CD4-positive, alpha-beta T cell treated with Interferon alpha-2 for 1 hour (primary cell): Measurements from ENCODE around the gene NOTCH2.

Experiments used
- DNase-seq, 2 donors: peaks; one replicate each; pipeline ENCODE4 v3.0.0-alpha.2; 2020 to 2022

The NOTCH2 gene

GRCh38 chr1:119902775-119903442 is 166.6 kb downstream of the NOTCH2 start:
- no peak for DNase-seq

GRCh38 chr1:119898981-119899720 is 170.3 kb downstream of the NOTCH2 start:
- no peak for DNase-seq

GRCh38 chr1:119898530-119898929 is 170.9 kb downstream of the NOTCH2 start:
- no peak for DNase-seq

GRCh38 chr1:119896303-119896702 is 173.2 kb downstream of the NOTCH2 start, which contains the start of gene ADAM30:
TSS of gene ADAM30 (minus strand) at chr1:119896515. CDS start at chr1:119896336, 179 bp downstream.
- DNase-seq: no peak

GRCh38 chr1:119895102-119895501 is 174.4 kb downstream of the NOTCH2 start:
- no peak for DNase-seq

- no peak for DNase-seq
These were observed 175.4 kb downstream of the NOTCH2 start for GRCh38 chr1:119893827-119894700.

GRCh38 chr1:119893238-119893791 is 176.1 kb downstream of the NOTCH2 start:
- no peak for DNase-seq

GRCh38 chr1:119891386-119891785 is 178.1 kb downstream of the NOTCH2 start:
- no peak for DNase-seq

GRCh38 chr1:119888476-119888875 is 181.0 kb downstream of the NOTCH2 start:
- DNase-seq: no peak

GRCh38 chr1:119887427-119887826 is 182.0 kb downstream of the NOTCH2 start:
- no peak for DNase-seq

- DNase-seq: peak; percentile 42 to 63
These were observed 183.3 kb downstream of the NOTCH2 start for GRCh38 chr1:119885903-119886783.

GRCh38 chr1:119884711-119885110 is 184.8 kb downstream of the NOTCH2 start:
- no peak for DNase-seq

GRCh38 chr1:119883826-119884225 is 185.6 kb downstream of the NOTCH2 start:
- DNase-seq: no peak

- DNase-seq: no peak
These were observed 187.1 kb downstream of the NOTCH2 start for GRCh38 chr1:119882132-119883049.

GRCh38 chr1:119879510-119880434 is 189.7 kb downstream of the NOTCH2 start:
- no peak for DNase-seq

- DNase-seq: no peak
These were observed 191.3 kb downstream of the NOTCH2 start for GRCh38 chr1:119878171-119878570.

GRCh38 chr1:119874186-119874585 is 195.3 kb downstream of the NOTCH2 start:
- no peak for DNase-seq

- DNase-seq: no peak
These were observed 196.1 kb downstream of the NOTCH2 start for GRCh38 chr1:119873135-119874015.

GRCh38 chr1:119871881-119872280 is 197.6 kb downstream of the NOTCH2 start:
- no peak for DNase-seq
